GM12891 (cell line): ENCODE results near the gene LRRC17.

Source experiments
- POLR2A ChIP-seq: IDR thresholded peaks from 2 replicates; pipeline ENCODE4 v1.6.1; 2011; ENCODE audit warnings: low read depth, low read length, control low read depth
- POLR2AphosphoS5 ChIP-seq: IDR thresholded peaks from 2 replicates; pipeline ENCODE4 v1.6.1; 2011; ENCODE audit warnings: low read depth, low read length, control low read depth
- POU2F2 ChIP-seq: IDR thresholded peaks from 2 replicates; pipeline ENCODE4 v1.6.1; 2011; ENCODE audit warnings: low read depth, mild to moderate bottlenecking, control low read depth, low read length, moderate library complexity
- TAF1 ChIP-seq: IDR thresholded peaks from 2 replicates; pipeline ENCODE4 v1.6.1; 2011; ENCODE audit warnings: low read depth, low read length, control low read depth

DNA sequence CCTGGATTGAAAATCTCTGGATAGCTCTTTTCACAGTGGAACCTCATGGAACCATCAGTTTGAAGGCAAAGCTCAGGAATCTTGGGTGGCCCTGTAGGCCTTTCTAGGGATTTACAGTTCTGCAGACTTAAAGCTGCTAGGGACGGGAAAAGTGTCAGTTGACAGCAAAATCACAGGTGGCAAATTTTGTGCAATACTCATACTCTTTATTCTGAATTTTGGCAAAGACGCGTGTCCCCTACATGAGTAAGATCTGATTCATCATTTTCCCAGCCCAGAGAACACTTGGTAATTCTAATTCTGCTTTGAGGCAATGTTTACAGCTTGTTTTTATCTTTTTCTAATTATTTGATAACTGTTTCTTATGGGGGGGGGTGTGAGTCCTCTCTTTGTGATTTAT is 3.6 kb downstream of the LRRC17 start:
- no peak for TF ChIP-seq POLR2AphosphoS5
- TF ChIP-seq POLR2A: no peak
- TF ChIP-seq TAF1: no peak
- no peak for TF ChIP-seq POU2F2
